Sigmoid colon (tissue), 4 donors: Measurements from ENCODE around the gene AVPR1B.

Experiments
- CTCF ChIP-seq, 4 experiments: fragments of 450-650 bp in 3 of 4; fragments of 200-600 bp in 1 of 4; IDR thresholded peaks; one replicate each; pipeline ENCODE4 v1.5.1; 2016 to 2019; ENCODE audit warnings: antibody characterized with exemption in 4 of 4, mild to moderate bottlenecking in 3 of 4, moderate library complexity in 2 of 4
- POLR2A ChIP-seq, 2 donors: fragments of 450-650 bp; IDR thresholded peaks; one replicate each; pipeline ENCODE4 v1.6.1; 2016; ENCODE audit warnings: antibody characterized with exemption in 2 of 2, mild to moderate bottlenecking in 2 of 2, moderate library complexity in 2 of 2
- POLR2AphosphoS5 ChIP-seq, 4 donors: sonication (generic); formaldehyde crosslinking; IDR thresholded peaks; one replicate each; pipeline ENCODE4 v1.6.1; 2017; ENCODE audit warnings: antibody characterized with exemption in 4 of 4

- TF ChIP-seq POLR2AphosphoS5 (IDR thresholded peaks at IDR 0.05) (no peak), POLR2A (IDR thresholded peaks at IDR 0.05) (no peak), CTCF (IDR thresholded peaks at IDR 0.05) (no peak)
Observed at GRCh38 chr1:206110820-206111219, 6.4 kb downstream of the AVPR1B start.
